GM10847 (cell line): ENCODE results near the gene COA8.

Experiments
- POLR2A ChIP-seq: IDR thresholded peaks from 2 replicates; pipeline ENCODE4 v1.6.1; 2011; ENCODE audit not compliant: insufficient read length; ENCODE audit errors: extremely low read depth

COA8 gene

GRCh38 chr14:103629503-103630121 lies 66.9 kb downstream of the COA8 start:
- no peak for TF ChIP-seq POLR2A

GRCh38 chr14:103630364-103631108 lies 67.8 kb downstream of the COA8 start:
- no peak for TF ChIP-seq POLR2A

DNA sequence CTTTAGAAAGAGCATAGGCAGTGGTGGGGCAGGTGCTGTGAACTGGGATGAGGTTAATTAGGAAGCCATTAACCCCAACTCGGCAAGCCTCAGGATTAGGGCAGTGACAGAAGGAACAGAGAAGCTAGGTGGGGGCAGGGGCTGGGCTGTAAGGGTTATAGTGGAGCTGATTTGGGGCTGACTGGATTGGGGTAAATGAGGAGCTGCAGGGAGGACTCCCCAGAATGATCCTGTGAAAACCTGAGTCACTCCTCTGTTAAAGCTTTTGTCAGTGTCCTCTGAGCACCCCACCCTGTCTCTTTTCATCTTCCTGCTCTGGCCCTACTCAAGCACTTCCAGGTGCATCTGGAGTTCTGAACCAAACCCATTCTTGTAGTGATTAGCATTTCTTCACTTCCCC lies 70.6 kb downstream of the COA8 start:
- TF ChIP-seq POLR2A = no peak

- TF ChIP-seq POLR2A = no peak
Observed at GRCh38 chr14:103634156-103634555, 71.4 kb downstream of the COA8 start.

DNA sequence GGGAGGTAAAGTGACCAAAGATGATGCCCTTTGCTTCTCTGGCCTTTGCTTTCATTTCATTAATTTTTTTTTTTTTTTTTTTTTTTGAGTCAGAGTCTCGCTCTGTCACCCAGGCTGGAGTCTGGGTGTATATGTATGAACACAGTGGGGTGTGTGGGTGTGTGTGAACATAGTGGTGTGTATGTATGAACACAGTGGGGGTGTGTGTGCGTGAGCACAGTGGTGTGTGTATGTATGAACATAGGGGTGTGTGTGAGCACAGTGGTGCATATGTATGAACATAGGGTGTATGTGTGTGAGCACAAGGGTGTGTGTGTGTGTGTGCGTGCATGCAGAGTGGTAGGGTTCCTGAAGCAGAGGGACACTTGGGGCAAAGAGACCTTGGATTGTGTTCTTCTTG lies 75.8 kb downstream of the COA8 start:
- TF ChIP-seq POLR2A = no peak
